ENCODE measurements around the gene NSMF. TPM values are rescaled to one million over a fixed set of nuclear protein-coding genes. Genes with fewer than 3 reads are reported as not detected.

The NSMF gene
- total RNA-seq, 1 donor = 29.6 TPM

DNA sequence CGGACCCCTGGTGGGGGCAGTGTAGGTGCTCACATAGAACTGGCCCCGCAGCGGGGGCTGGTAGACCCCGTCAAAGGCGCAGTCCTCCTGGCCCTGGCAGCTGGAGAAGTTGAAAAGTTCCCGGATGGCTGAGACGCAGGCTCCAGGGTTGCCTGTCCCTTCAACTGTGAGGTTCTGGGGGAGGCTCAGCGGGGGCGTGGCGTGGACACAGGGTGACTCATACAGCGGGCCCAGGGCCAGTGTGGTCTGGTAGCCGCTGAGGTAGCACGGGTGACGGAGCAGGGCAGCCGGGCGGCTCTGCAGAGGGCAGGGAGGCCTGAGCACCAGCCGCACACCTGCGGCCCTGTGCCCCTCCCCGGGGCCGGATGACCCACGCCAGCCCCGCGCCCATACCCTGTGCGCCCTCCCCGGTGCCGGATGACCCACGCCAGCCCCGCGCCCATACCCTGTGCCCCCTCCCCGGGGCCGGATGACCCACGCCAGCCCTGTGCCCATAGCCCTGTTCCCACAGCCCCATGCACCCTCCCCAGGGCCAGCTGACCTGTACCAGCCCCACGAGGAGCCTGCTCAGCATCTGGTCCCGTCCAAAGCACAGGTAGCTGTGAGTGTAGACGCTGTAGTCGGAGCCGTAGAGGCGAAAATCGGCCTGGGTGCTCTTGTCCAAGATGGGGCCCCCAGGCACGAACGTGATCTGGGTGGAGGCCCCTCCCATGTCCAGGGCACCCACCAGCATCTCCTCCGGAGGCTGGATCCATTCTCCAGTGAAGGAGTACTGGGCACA lies 23.0 kb downstream of the NSMF start:
- TF ChIP-seq, protein P1, sequence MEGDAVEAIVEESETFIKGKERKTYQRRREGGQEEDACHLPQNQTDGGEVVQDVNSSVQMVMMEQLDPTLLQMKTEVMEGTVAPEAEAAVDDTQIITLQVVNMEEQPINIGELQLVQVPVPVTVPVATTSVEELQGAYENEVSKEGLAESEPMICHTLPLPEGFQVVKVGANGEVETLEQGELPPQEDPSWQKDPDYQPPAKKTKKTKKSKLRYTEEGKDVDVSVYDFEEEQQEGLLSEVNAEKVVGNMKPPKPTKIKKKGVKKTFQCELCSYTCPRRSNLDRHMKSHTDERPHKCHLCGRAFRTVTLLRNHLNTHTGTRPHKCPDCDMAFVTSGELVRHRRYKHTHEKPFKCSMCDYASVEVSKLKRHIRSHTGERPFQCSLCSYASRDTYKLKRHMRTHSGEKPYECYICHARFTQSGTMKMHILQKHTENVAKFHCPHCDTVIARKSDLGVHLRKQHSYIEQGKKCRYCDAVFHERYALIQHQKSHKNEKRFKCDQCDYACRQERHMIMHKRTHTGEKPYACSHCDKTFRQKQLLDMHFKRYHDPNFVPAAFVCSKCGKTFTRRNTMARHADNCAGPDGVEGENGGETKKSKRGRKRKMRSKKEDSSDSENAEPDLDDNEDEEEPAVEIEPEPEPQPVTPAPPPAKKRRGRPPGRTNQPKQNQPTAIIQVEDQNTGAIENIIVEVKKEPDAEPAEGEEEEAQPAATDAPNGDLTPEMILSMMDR (IDR thresholded peaks at IDR 0.05; ENCODE audit: insufficient read depth, low read length) = no peak
- DNase-seq (ENCODE audit: low read depth) = peak; percentile 73
- H3K4me3 ChIP-seq (ENCODE audit: low read depth, low read length) = no peak overlapping the region

DNA sequence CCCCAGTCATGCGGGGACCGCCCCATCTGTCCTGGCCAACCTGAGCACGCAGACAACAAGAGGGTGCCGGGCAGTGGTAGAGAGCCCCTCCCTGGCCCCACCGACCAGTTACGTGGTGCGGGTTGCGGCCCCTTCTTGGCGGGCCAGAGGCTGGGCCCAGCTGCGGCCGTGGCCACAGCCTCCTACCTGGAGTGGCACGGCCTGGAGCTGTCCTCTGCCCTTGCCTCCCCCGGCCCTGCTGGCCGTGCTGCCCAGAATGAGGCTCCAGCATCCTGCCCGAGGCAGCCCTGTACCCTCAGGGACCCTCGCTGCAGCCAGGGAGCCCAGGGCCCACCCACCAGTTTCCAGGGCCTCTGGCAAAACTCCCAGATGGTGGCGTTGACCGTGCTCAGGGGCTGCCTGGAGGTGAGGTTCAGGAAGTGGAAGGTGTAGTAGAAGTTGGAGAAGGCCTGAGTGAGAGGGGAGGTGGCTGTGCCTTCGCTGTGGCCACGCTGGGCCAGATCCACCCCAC lies 23.7 kb downstream of the NSMF start:
- no peak for DNase-seq (ENCODE audit: low read depth)
- TF ChIP-seq, protein P1 (IDR thresholded peaks at IDR 0.05; ENCODE audit: insufficient read depth, low read length) = no peak
- no peak overlapping the region for H3K4me3 ChIP-seq (ENCODE audit: low read depth, low read length)

DNA sequence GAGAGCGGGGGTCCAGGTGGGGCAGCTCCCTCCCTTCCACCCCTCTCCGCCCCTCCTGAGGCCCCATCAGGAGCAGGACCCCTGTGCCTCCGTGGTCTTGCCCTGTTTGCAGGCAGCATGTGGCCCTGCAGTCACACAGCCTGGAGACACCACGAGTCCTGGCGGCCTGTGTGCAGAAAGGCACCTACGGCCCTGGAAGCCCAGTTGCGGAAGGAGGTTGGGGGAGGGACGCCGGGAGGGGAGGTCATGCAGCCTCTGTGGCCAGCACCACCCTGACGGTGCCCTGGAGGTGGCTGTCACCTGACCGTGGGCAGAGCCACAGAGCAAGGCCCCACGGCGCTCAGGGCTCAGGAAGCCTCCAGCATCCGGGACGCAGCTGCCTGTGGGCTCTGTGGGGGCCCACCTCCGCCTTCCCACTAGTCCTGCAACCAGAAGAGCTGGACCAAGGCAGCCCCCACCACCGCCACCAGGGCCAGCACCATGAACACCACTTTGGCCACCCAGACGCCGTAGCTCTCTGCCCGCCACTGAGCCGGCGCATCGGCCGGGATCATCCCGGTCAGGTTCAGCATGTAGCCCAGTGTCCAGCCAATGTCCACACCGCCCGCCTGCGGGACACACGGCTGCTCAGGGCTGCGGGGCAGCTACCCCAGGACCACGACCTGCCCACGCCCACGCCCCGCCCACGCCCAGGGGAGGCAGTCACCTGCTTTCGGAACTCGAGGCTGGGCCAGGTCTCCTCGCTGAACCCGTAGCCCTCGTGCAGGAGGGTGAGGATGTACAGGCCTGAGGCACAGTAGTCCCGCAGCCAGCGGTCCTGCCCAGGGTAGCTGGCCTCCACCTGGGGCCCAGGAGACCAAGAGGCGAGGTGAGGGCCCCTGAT lies 24.4 kb downstream of the NSMF start:
- no peak for DNase-seq (ENCODE audit: low read depth)
- TF ChIP-seq, protein P1 (IDR thresholded peaks at IDR 0.05; ENCODE audit: insufficient read depth, low read length) = no peak
- no peak overlapping the region for H3K4me3 ChIP-seq (ENCODE audit: low read depth, low read length)

DNA sequence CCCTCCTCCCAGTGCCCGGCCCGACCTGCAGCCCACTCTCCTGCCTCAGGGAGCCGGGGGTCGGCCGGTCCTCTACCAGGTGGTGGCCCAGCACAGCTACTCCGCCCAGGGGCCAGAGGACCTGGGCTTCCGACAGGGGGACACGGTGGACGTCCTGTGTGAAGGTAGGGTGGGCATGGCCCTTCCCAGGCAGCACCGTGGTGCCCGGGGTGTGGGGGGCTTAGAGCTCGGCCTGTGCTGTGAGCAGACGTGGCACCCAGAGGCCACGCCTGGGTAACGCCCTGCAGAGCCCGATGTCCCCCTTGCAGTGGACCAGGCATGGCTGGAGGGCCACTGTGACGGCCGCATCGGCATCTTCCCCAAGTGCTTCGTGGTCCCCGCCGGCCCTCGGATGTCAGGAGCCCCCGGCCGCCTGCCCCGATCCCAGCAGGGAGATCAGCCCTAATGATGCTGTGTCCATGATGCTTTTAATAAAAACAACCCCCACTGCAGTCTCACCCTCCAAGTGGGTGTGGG lies 25.2 kb downstream of the NSMF start:
- no peak overlapping the region for H3K4me3 ChIP-seq (ENCODE audit: low read depth, low read length)
- no peak for DNase-seq (ENCODE audit: low read depth)
- TF ChIP-seq, protein P1 (IDR thresholded peaks at IDR 0.05; ENCODE audit: insufficient read depth, low read length) = no peak

DNA sequence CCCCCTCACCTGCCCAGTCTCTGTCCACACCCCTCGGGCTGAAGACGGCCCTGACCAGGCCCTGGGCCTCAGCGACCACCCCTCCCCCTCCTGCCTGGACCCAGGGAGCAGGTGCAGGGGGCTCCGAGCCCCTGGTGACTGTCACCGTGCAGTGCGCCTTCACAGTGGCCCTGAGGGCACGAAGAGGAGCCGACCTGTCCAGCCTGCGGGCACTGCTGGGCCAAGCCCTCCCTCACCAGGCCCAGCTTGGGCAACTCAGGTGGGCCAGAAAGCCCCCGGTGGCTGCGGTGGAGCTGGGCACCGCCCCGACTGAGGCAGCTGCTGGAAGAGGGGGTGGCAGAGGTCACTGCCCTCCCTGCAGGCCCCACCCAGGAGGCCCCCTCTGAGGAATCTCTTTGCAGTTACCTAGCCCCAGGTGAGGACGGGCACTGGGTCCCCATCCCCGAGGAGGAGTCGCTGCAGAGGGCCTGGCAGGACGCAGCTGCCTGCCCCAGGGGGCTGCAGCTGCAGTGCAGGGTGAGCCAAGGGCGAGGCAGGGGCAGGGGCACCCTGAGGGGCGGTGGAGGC lies 25.7 kb downstream of the NSMF start:
- no peak overlapping the region for H3K4me3 ChIP-seq (ENCODE audit: low read depth, low read length)
- DNase-seq (ENCODE audit: low read depth) = no peak
- TF ChIP-seq, protein P1 (IDR thresholded peaks at IDR 0.05; ENCODE audit: insufficient read depth, low read length) = no peak

DNA sequence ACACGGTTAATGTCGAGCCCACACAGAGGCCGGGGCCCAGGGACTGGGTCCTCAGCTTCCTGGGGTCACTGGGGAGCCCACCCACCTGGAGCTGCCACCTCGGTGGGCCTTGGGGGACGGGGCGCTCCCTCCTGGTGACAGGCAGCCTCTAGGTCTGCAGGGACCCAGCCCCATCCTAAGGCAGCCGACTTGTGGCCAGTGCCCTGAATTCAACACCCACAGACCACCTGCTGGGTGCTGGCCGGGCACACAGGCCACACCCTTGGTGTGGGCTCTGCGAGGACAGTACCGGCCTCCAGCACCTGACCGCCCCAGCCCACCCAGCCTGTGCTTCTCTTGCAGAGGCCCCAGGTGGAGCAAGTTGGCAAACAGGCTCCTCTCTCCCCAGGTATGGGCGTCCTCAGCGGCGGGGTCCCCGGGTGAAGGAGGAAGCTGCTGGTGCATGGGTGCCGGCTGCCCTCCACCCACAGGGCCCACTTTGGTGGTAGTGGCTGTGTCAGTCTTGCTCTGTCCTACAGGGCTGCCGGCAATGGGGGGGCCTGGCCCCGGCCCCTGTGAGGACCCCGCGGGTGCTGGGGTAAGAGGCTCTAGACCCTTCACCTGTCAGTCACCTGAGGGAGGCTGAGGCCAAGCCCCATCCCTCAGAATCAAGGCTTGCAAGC lies 26.3 kb downstream of the NSMF start:
- no peak overlapping the region for H3K4me3 ChIP-seq (ENCODE audit: low read depth, low read length)
- no peak for DNase-seq (ENCODE audit: low read depth)
- TF ChIP-seq, protein P1 (IDR thresholded peaks at IDR 0.05; ENCODE audit: insufficient read depth, low read length) = no peak
